Prostate gland (tissue), 2 donors: ENCODE results near the gene SNX6. TPM values are rescaled to one million over a fixed set of nuclear protein-coding genes. Genes with fewer than 3 reads are reported as not detected.

Experiments
- DNase-seq: peaks from one replicate; pipeline ENCODE4 v3.0.0-alpha.2; 2019; ENCODE audit warnings: low spot score
- H3K27ac ChIP-seq, 2 donors: fragments of 200-600 bp; sonication (generic); 2 replicates each; pipeline ENCODE4 v1.5.1; 2017 to 2019
- H3K27me3 ChIP-seq: fragments of 200-600 bp; sonication (generic); replicated peaks from 2 replicates; pipeline ENCODE4 v1.5.1; 2019; ENCODE audit not compliant: insufficient read depth
- H3K36me3 ChIP-seq, 2 donors: fragments of 200-600 bp; sonication (generic); 1 replicate in 1 of 2; 2 replicates in 1 of 2; pipeline versions ENCODE4 v1.5.1 to v1.8.1; 2017 to 2019
- H3K4me1 ChIP-seq: fragments of 200-600 bp; sonication (generic); replicated peaks from 2 replicates; pipeline ENCODE4 v1.5.1; 2019
- H3K4me3 ChIP-seq, 2 donors: fragments of 200-600 bp; sonication (generic); 2 replicates each; pipeline ENCODE4 v1.5.1; 2017 to 2019
- H3K9me3 ChIP-seq: fragments of 200-600 bp; sonication (generic); 2 replicates; pipeline ENCODE4 v1.5.1; 2017
- CTCF ChIP-seq, 4 experiments: fragments of 200-600 bp in 2 of 4; fragments of 450-650 bp in 2 of 4; sonication (generic) in 2 of 4; IDR thresholded peaks; 1 replicate in 3 of 4; 2 replicates in 1 of 4; pipeline ENCODE4 v1.5.1; 2016 to 2019; ENCODE audit warnings: antibody characterized with exemption in 4 of 4, mild to moderate bottlenecking in 2 of 4, moderate library complexity in 2 of 4
- POLR2A ChIP-seq: fragments of 450-650 bp; IDR thresholded peaks from one replicate; pipeline ENCODE4 v1.6.1; 2016; ENCODE audit warnings: antibody characterized with exemption, mild to moderate bottlenecking
- POLR2AphosphoS5 ChIP-seq: sonication (generic); formaldehyde crosslinking; IDR thresholded peaks from one replicate; pipeline ENCODE4 v1.6.1; 2017; ENCODE audit warnings: antibody characterized with exemption
- WGBS: methylation state at CpG from one replicate; pipeline ENCODE4 v1.1.5; 2018; 5-methylcytosine and 5-hydroxymethylcytosine counted together
- intact Hi-C: fragments of 100-400 bp; cut with DNase I; formaldehyde crosslinking; loops from one replicate; pipeline ENCODE4 v1.14.2; 2022
- total RNA-seq, 2 donors: library from RNA; depleted of rRNA; stranded (reverse); fragments of >200 nt; gene quantifications; one replicate each; pipeline ENCODE4 v1.1.0, GENCODE V29; 2016

The SNX6 gene
- total RNA-seq, 2 donors from 2014 or later = 116 to 128 TPM

- Histone ChIP-seq H3K36me3 (peaks cover 6% of the 10 kb centered on the region in 2 donors), H3K4me1 (no peaks in the 10 kb centered on the region), H3K4me3 (no peak overlapping the region), H3K27me3 (no peaks in the 10 kb centered on the region), H3K9me3 (no peaks in the 10 kb centered on the region), H3K27ac (no peak overlapping the region)
- intact Hi-C loops = no loop called here
- 98% methylated on average over 11 of the region's 11 CpGs for WGBS
- DNase-seq = no peak
- no peak for TF ChIP-seq CTCF (IDR thresholded peaks at IDR 0.05)
- TF ChIP-seq POLR2A = no peak
- TF ChIP-seq POLR2AphosphoS5 = no peak
These were observed 36.1 kb downstream of the SNX6 start for GRCh38 chr14:34593740-34594375.

- Histone ChIP-seq H3K27ac (no peak overlapping the region), H3K27me3 (no peaks in the 10 kb centered on the region), H3K4me3 (no peak overlapping the region), H3K9me3 (no peaks in the 10 kb centered on the region), H3K4me1 (no peaks in the 10 kb centered on the region), H3K36me3 (peaks cover 6 to 9% of the 10 kb centered on the region in 2 donors)
- WGBS = 93% methylated on average over 5 of the region's 5 CpGs
- TF ChIP-seq POLR2A (no peak), POLR2AphosphoS5 (no peak), CTCF (IDR thresholded peaks at IDR 0.05) (no peak)
- no peak for DNase-seq
- intact Hi-C loops = no loop called here
These were observed 37.3 kb downstream of the SNX6 start for GRCh38 chr14:34592623-34593022.

GRCh38 chr14:34583525-34583924 is 46.4 kb downstream of the SNX6 start:
- no peaks in the 10 kb centered on the region for H3K4me1 ChIP-seq
- DNase-seq = no peak
- 74% methylated on average over 6 of the region's 6 CpGs for WGBS
- H3K36me3 ChIP-seq = peaks cover 0 to 3% of the 10 kb centered on the region in 2 donors
- no peak overlapping the region for H3K27ac ChIP-seq
- no peaks in the 10 kb centered on the region for H3K27me3 ChIP-seq
- no peak overlapping the region for H3K4me3 ChIP-seq
- no peaks in the 10 kb centered on the region for H3K9me3 ChIP-seq
- TF ChIP-seq POLR2AphosphoS5 = no peak
- no peak for TF ChIP-seq CTCF (IDR thresholded peaks at IDR 0.05)
- TF ChIP-seq POLR2A = no peak
- intact Hi-C loops = no loop called here

GRCh38 chr14:34582117-34582680 is 47.7 kb downstream of the SNX6 start:
- no peak for TF ChIP-seq POLR2A
- TF ChIP-seq POLR2AphosphoS5 = no peak
- TF ChIP-seq CTCF (IDR thresholded peaks at IDR 0.05) = no peak
- Histone ChIP-seq H3K9me3 (no peaks in the 10 kb centered on the region), H3K36me3 (no peaks in the 10 kb centered on the region), H3K27me3 (no peaks in the 10 kb centered on the region), H3K4me1 (no peaks in the 10 kb centered on the region), H3K4me3 (no peak overlapping the region), H3K27ac (no peak overlapping the region)
- DNase-seq = no peak
- intact Hi-C loops = no loop called here
- WGBS = 94% methylated on average over 11 of the region's 11 CpGs

GRCh38 chr14:34580381-34580780 is 49.6 kb downstream of the SNX6 start:
- Histone ChIP-seq H3K27me3 (no peaks in the 10 kb centered on the region), H3K36me3 (no peaks in the 10 kb centered on the region), H3K27ac (no peak overlapping the region), H3K9me3 (no peaks in the 10 kb centered on the region), H3K4me1 (no peaks in the 10 kb centered on the region), H3K4me3 (no peak overlapping the region)
- WGBS = 97% methylated on average over 5 of the region's 5 CpGs
- TF ChIP-seq CTCF (IDR thresholded peaks at IDR 0.05) (no peak), POLR2AphosphoS5 (no peak), POLR2A (no peak)
- DNase-seq = no peak
- intact Hi-C loops = no loop called here
